ENCODE results near the gene HABP4. TPM values are rescaled to one million over a fixed set of nuclear protein-coding genes. Genes with fewer than 3 reads are reported as not detected.

The HABP4 gene
- total RNA-seq, 2 donors from 2014 or later, result 50.0 to 74.2 TPM

DNA sequence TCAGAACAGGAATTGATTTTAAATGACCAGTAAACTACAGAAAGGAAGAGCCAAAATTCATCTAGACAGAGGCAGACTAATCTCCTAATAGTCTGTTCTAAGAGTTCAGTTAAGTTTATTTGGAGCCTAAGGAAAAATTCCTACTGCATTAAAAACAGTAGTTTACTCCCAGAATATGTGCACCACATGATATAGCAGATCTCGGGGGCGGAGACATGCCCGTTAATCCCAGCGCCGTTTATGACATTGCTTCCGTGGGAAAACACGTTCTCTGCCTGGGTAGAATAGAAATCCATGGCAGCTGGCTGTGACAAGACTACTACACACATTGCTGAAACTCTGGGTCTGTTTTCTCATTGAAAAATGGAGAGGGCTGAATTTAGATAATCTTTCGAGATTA lies 11.4 kb downstream of the HABP4 start:
- H3K4me1 ChIP-seq (ENCODE audit: control insufficient read depth in 1 of 2, low read depth in 2 of 2), result peaks cover 0 to 16% of the 10 kb centered on the region in 2 donors
- H3K36me3 ChIP-seq, result peaks cover 5% of the 10 kb centered on the region
- no peaks in the 10 kb centered on the region for H3K9me3 ChIP-seq
- TF ChIP-seq CTCF (IDR thresholded peaks at IDR 0.05), result no peak
- no peak overlapping the region for H3K27ac ChIP-seq
- H3K27me3 ChIP-seq (replicated peaks; ENCODE audit: insufficient read depth), result no peaks in the 10 kb centered on the region
- no peak for ATAC-seq (ENCODE audit: insufficient number of reproducible peaks, low FRiP score, low read depth)
- no peak for DNase-seq (ENCODE audit: low spot score)
- no peak overlapping the region for H3K4me3 ChIP-seq

DNA sequence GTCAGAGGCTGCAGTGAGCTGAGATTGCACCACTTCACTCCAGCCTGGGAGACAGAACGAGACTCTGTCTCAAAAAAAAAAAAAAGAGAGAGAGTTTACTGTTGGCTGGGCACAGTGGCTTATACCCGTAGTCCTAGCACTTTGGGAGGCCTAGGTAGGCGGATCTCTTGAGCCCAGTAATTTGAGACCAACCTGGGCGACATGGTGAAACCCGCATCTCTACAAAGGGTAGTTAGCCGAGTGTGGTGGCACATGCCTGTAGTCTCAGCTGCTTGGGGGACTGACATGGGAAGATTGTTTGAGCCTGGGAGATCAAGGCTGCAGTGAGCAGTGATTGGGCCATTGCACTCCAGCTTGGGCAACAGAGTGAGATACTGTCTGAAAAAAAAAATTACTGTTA lies 12.6 kb downstream of the HABP4 start:
- no peak for DNase-seq (ENCODE audit: low spot score)
- peaks cover 0 to 16% of the 10 kb centered on the region in 2 donors for H3K4me1 ChIP-seq (ENCODE audit: control insufficient read depth in 1 of 2, low read depth in 2 of 2)
- ATAC-seq (ENCODE audit: insufficient number of reproducible peaks, low FRiP score, low read depth), result no peak
- no peak overlapping the region for H3K4me3 ChIP-seq
- TF ChIP-seq CTCF (IDR thresholded peaks at IDR 0.05), result no peak
- peaks cover 9% of the 10 kb centered on the region for H3K36me3 ChIP-seq
- H3K27ac ChIP-seq, result no peak overlapping the region
- no peaks in the 10 kb centered on the region for H3K27me3 ChIP-seq (replicated peaks; ENCODE audit: insufficient read depth)
- no peaks in the 10 kb centered on the region for H3K9me3 ChIP-seq

GRCh38 chr9:96464426-96464825 lies 14.5 kb downstream of the HABP4 start:
- Histone ChIP-seq H3K4me1 (ENCODE audit: control insufficient read depth in 1 of 2, low read depth in 2 of 2) (peaks cover 0 to 16% of the 10 kb centered on the region in 2 donors), H3K4me3 (peak overlapping the region; percentile 6), H3K27me3 (replicated peaks; ENCODE audit: insufficient read depth) (no peaks in the 10 kb centered on the region), H3K27ac (peak overlapping the region; percentile 39 to 53), H3K36me3 (peaks cover 12% of the 10 kb centered on the region), H3K9me3 (no peaks in the 10 kb centered on the region)
- ATAC-seq (ENCODE audit: insufficient number of reproducible peaks, low FRiP score, low read depth) (no peak), DNase-seq (ENCODE audit: low spot score) (no peak)
- TF ChIP-seq CTCF (IDR thresholded peaks at IDR 0.05), result no peak

DNA sequence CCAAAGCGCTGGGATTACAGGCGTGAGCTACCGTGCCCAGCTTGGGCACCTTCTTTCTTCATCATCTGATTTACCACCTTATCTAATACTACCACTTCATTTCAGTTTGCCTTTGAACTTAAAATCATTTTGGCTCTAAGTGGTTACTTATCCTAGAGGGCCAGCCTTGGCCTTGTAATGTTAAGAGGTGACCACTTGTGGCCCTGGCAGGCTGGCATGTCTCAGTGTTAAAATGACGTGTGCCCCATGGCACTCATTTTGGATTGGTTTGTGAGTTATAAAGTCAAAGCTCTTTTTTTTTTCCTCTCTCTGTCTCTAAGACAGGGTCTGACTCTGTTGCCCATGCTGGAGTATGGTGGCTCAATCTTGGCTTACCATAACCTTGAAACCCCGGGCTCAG lies 17.8 kb downstream of the HABP4 start:
- Histone ChIP-seq H3K27me3 (replicated peaks; ENCODE audit: insufficient read depth) (no peaks in the 10 kb centered on the region), H3K9me3 (no peaks in the 10 kb centered on the region), H3K4me3 (no peak overlapping the region), H3K27ac (no peak overlapping the region), H3K36me3 (peaks cover 41% of the 10 kb centered on the region), H3K4me1 (ENCODE audit: control insufficient read depth in 1 of 2, low read depth in 2 of 2) (peaks cover 0 to 16% of the 10 kb centered on the region in 2 donors)
- DNase-seq (ENCODE audit: low spot score) (no peak), ATAC-seq (ENCODE audit: insufficient number of reproducible peaks, low FRiP score, low read depth) (no peak)
- no peak for TF ChIP-seq CTCF (IDR thresholded peaks at IDR 0.05)

DNA sequence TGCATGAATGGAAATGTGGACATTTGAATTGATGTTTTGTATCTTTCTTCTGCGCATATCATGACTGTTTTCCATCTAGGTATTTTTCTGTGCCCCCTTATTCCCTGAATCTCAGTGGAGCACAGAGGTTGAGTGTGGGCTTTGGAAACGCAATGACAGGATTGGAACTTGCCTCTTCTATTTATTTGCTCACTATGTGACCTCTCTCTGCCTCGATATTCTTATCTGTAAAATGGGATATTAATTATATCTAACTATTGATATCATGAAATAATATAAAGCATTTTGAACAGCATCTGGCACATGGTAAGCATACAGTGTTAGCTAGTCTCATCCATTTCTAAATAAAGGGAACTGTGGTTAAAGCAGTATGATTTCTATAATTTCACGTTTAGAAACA lies 26.0 kb downstream of the HABP4 start:
- no peak for DNase-seq (ENCODE audit: low spot score)
- H3K27me3 ChIP-seq (replicated peaks; ENCODE audit: insufficient read depth), result no peaks in the 10 kb centered on the region
- H3K36me3 ChIP-seq, result peaks cover 25% of the 10 kb centered on the region
- H3K4me1 ChIP-seq (ENCODE audit: control insufficient read depth in 1 of 2, low read depth in 2 of 2), result no peaks in the 10 kb centered on the region
- ATAC-seq (ENCODE audit: insufficient number of reproducible peaks, low FRiP score, low read depth), result no peak
- H3K4me3 ChIP-seq, result no peak overlapping the region
- no peaks in the 10 kb centered on the region for H3K9me3 ChIP-seq
- no peak for TF ChIP-seq CTCF (IDR thresholded peaks at IDR 0.05)
- H3K27ac ChIP-seq, result no peak overlapping the region

All from thoracic aorta (tissue), 2 donors.